T-helper 1 cell treated with Interleukin-12 subunit alpha and Interleukin-12 subunit beta and Interleukin-4 antibody, amounts not matched to agents 30 μg/mL and 1 μg/mL, for 36 hours (primary cell): ENCODE measurements around the gene SCUBE3.

Experiments used
- H3K27ac Mint-ChIP-seq: one replicate; pipeline ENCODE4 v1.8.0; 2021; ENCODE audit warnings: mild to moderate bottlenecking, mixed read lengths
- H3K27me3 Mint-ChIP-seq: one replicate; pipeline ENCODE4 v1.8.0; 2021; ENCODE audit warnings: low read depth, mixed read lengths
- H3K36me3 Mint-ChIP-seq: one replicate; pipeline ENCODE4 v1.8.0; 2021; ENCODE audit warnings: low read depth, mixed read lengths
- H3K4me1 Mint-ChIP-seq: one replicate; pipeline ENCODE4 v1.8.0; 2021; ENCODE audit warnings: low read depth, mixed read lengths
- H3K4me3 Mint-ChIP-seq: one replicate; pipeline ENCODE4 v1.8.0; 2021; ENCODE audit warnings: mild to moderate bottlenecking, moderate library complexity, mixed read lengths
- H3K9me3 Mint-ChIP-seq: one replicate; pipeline ENCODE4 v1.8.0; 2021; ENCODE audit warnings: mixed read lengths

The SCUBE3 gene

DNA sequence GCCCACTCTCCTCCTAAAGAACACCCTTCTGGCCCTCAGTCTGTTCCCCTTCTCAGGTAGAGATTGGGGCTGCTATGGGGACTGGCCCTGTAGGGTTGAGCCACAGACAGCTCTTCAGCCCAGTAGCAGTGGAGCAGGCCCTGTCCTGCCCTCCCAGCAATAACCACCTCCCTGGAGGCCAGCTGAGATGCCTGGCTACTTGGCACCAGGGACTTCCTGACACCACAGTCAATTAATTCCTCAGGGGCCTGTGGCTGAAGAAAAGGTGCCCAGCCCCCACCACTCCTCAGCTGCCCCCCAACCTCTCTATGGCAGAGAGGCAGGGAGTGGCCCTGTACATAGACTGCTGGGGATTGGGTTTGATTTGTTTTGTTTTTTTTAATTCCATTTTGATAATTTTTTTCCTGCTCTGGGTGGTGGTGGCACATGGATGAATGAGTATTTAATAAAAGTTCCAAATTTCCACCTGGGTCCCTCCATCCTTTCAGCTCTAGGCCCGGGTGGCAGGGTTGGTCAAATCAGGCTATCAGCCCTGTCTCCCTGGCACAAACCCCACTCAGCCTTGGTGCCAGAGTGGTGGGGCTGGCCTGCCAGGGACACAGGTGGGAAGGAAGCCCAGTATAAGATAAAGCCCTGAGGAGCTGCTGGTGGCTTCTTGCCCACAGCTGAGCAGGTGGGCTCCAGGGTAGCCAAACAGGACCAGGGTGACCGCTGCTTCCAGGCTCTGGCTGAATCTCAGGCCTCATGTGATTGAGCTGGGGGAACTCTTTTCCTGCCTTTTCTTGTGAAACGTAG, 82.0 kb downstream of the SCUBE3 start:
- no peaks in the 10 kb centered on the region for H3K27me3 Mint-ChIP-seq
- H3K4me1 Mint-ChIP-seq, result peaks cover 30% of the 10 kb centered on the region
- peaks cover 34% of the 10 kb centered on the region for H3K36me3 Mint-ChIP-seq
- H3K27ac Mint-ChIP-seq, result no peak overlapping the region
- H3K4me3 Mint-ChIP-seq, result no peak overlapping the region
- H3K9me3 Mint-ChIP-seq, result no peaks in the 10 kb centered on the region

DNA sequence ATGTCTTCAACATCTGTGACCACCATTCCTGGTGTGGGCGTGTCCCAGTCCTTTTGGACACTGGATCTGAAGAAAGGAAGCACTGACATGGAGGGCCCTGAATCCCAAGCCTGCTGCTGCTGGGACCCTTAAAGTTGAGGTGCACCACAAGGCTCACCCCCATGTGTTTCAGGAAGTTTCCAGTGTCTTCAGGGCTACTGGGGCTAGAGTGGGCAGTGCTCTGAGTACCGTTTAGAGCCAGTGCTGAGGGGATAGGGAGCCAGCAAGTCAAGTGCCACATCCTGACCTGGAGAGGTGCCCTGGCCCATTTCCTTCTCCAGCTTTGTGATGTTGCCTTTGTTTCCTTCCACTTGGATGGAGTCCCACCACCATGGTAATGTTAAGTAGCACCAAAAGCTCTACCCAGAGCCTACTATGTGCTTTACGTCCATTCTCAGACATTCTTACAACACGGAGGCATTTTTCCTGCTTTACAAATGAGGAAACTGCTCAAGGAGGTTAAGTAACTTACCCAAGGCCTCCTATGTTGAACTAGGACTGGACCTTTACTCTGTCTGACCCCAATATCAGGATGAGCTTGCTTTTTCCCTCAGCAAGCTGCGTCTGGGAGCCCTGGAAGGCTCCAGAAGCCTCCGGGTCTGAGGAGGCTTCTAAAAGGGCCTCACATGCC, 83.3 kb downstream of the SCUBE3 start:
- Mint-ChIP-seq H3K27ac (peak overlapping the region; percentile 88), H3K36me3 (peaks cover 37% of the 10 kb centered on the region), H3K4me1 (peaks cover 38% of the 10 kb centered on the region), H3K9me3 (no peaks in the 10 kb centered on the region), H3K4me3 (peak overlapping the region; percentile 85), H3K27me3 (no peaks in the 10 kb centered on the region)

DNA sequence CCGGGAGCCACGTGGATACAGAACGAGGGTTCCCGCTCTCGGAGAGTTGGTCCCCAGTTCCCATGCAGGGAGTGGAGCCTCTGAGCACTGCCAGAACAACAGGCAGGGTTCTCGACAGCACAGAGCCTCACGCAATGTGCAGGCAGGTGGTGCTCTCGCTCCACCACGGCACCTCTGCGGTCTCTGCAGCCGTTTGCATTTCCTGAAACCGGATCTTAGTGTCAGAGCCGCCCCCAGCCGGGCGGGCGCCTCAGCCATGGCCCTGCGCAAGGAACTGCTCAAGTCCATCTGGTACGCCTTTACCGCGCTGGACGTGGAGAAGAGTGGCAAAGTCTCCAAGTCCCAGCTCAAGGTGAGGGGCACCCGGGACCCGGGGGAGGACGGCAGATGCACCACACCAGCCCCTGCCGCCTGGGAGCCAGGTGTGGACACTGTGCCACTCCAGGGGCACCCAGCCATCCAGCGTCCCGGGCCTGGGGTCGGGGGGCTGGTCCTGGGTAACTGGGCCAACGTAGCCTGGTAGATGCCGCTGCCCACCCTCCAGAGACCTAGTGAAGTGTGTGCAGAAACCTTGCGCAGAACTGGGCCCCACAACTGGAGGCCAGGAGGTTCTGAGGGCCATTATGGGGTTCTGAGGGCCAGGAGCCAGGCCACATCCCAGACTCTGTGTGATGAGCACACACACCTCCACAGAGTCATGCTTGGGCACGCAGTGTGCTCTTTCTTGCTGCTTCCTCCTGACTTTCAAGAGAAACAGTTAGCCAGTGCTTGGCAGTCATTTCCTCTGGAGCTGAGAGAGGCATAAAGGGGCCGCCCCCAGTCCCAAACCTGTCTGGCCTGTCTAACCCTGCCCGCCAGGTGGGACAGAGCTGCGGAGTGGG, 84.1 kb downstream of the SCUBE3 start, which contains the start of gene DEF6:
Gene DEF6, plus strand, starts transcription at position 218 of the 881 bp plus-strand sequence. Its CDS starts 39 bp downstream, at position 257.
- Mint-ChIP-seq H3K27me3 (no peaks in the 10 kb centered on the region), H3K36me3 (peaks cover 42% of the 10 kb centered on the region), H3K4me3 (peak within 1 kb of the TSS; percentile 85), H3K4me1 (peaks cover 46% of the 10 kb centered on the region), H3K27ac (peak within 1 kb of the TSS; percentile 99), H3K9me3 (no peaks in the 10 kb centered on the region)

DNA sequence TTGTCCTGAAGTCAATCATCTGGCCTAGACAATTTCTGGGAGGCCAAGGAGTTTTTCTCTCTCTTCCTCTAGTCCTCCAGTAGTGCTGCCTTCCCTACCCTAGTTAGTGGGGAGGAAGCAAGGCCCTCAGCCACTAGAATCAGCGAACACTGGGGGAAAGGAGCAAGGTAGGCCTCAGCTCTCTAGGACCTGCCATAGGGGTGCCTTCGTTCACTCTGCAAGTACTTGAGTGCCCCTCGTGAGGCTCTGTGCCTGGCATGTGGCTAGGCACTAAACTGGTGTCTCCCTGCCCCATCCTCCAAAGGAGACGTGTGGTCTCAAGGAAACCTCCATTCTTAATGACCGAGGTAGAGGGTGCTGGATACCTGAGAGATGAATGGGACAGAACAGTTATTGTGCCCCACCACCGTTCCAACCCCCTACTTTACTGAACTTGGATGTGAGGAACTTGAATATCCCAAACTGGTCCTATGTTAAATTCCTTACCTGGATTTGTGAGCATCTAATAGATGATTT, 84.9 kb downstream of the SCUBE3 start:
- Mint-ChIP-seq H3K9me3 (no peaks in the 10 kb centered on the region), H3K27me3 (no peaks in the 10 kb centered on the region), H3K4me3 (peak overlapping the region; percentile 85), H3K36me3 (peaks cover 48% of the 10 kb centered on the region), H3K27ac (peak overlapping the region; percentile 99), H3K4me1 (peaks cover 52% of the 10 kb centered on the region)

DNA sequence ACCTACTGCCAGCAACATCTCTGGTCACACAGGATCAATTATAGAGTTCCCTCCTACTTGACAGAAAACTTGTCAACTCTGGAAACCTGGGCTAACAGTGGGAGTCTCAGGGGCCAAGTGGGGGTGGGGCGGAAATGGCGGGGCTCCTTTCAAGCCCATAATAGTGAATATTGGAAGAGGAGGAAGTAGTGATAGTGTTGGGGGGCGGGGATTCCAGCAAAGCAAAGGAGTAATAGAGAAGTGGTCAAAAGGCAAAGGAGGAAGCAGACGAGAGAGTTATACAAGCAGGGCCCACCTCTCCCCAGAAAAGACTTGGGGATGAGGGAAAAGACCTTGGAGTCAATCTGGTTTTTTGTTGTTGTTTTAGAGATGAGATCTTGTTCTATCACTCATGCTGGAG, 85.9 kb downstream of the SCUBE3 start:
- Mint-ChIP-seq H3K9me3 (no peaks in the 10 kb centered on the region), H3K36me3 (peaks cover 51% of the 10 kb centered on the region), H3K4me1 (peaks cover 56% of the 10 kb centered on the region), H3K27ac (peak overlapping the region; percentile 99), H3K27me3 (no peaks in the 10 kb centered on the region), H3K4me3 (peak overlapping the region; percentile 85)

DNA sequence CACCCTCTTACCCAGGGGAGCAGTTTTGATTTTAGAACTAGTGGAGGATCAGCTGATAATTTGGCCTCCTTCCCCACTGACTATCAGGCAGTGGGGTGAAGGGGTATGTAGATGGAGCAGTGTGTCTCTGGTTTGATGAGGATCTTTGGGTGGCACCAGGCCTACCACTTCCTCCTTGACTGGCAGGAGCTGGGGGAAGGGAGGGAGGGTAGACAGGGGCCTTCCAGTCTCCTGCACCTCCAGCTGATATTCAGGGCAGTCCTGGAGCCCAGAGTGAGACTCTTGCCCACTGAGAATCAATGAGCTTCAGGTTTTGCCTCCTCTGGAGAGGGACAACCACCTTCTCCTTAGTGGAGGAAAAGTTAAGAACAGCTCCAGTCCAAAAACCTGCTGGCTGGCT, 87.1 kb downstream of the SCUBE3 start:
- H3K27ac Mint-ChIP-seq, result peak overlapping the region; percentile 99
- H3K36me3 Mint-ChIP-seq, result peaks cover 47% of the 10 kb centered on the region
- H3K9me3 Mint-ChIP-seq, result no peaks in the 10 kb centered on the region
- no peaks in the 10 kb centered on the region for H3K27me3 Mint-ChIP-seq
- H3K4me1 Mint-ChIP-seq, result peaks cover 61% of the 10 kb centered on the region
- H3K4me3 Mint-ChIP-seq, result peak overlapping the region; percentile 85
